HCT116 (cell line): ENCODE measurements around the gene LIMK2. TPM values are rescaled to one million over a fixed set of nuclear protein-coding genes. Genes with fewer than 3 reads are reported as not detected.

Experiments used
- ATAC-seq: fragments of 200-7000 bp; cut with Tn5 transposase; 2 replicates; pipeline ENCODE4 v1.9.1; 2020; ENCODE audit warnings: mild to moderate bottlenecking, moderate library complexity
- BruUV-seq: library from RNA; stranded (reverse); fragments of 400-500 nt; replicated peaks from 2 replicates; lab custom pipeline; 2021; lab: Mats Ljungman, UMichigan
- CTCF ChIA-PET: fragments of 300-600 bp; sonication (Branson Sonifier 250); formaldehyde crosslinking; loops from one replicate; lab custom pipeline; 2021; ENCODE audit warnings: antibody characterized with exemption; lab: Charles Lee
- POLR2A ChIA-PET: fragments of 300-600, 350-600 bp; sonication (Branson Sonifier 250); formaldehyde crosslinking; loops from one replicate; lab custom pipeline; 2021; ENCODE audit warnings: antibody characterized with exemption; lab: Charles Lee
- RAD21 ChIA-PET, 2 experiments: fragments of 300-600 bp; sonication (Branson Sonifier 250); formaldehyde crosslinking; loops; one replicate each; lab custom pipeline; 2023; ENCODE audit warnings: low total read pairs in 2 of 2; ENCODE audit not compliant: uncharacterized antibody in 2 of 2, unreplicated experiment in 2 of 2, low non-redundant PET in 1 of 2; lab: Charles Lee
- DNase-seq: peaks from one replicate; pipeline ENCODE4 v3.0.0-alpha.2; 2010; ENCODE audit warnings: low read depth, low spot score
- H2AFZ ChIP-seq: fragments of 200-600 bp; shearing (Covaris generic), sonication (generic); 2 replicates; pipeline ENCODE4 v1.6.1; 2017; ENCODE audit warnings: low read depth, mixed run types, mixed read lengths, antibody characterized with exemption, low read length; ENCODE audit not compliant: poor library complexity, severe bottlenecking
- H3K27ac ChIP-seq: 2 replicates; pipeline ENCODE4 v1.5.1; 2012; ENCODE audit warnings: low read depth, low read length
- H3K27me3 ChIP-seq: fragments of 200-600 bp; sonication (generic); 2 replicates; pipeline ENCODE4 v1.6.1; 2016; ENCODE audit warnings: mixed run types, low read length, mixed read lengths; ENCODE audit not compliant: insufficient read depth
- H3K36me3 ChIP-seq, 2 experiments: fragments of 200-500 bp in 1 of 2; fragments of 200-600 bp in 1 of 2; sonication (Bioruptor generic) in 1 of 2; sonication (generic) in 1 of 2; 2 replicates each; pipeline versions ENCODE4 v1.5.1 to v1.6.1; 2014 to 2016; ENCODE audit warnings: low read length in 2 of 2, inconsistent platforms in 1 of 2, mixed read lengths in 1 of 2, mixed run types in 1 of 2; ENCODE audit not compliant: insufficient read depth in 2 of 2, control insufficient read depth in 1 of 2
- H3K4me1 ChIP-seq, 2 experiments: fragments of 200-600 bp in 1 of 2; sonication (generic) in 1 of 2; 2 replicates each; pipeline versions ENCODE4 v1.5.1 to v1.6.1; 2012 to 2017; ENCODE audit warnings: low read length in 2 of 2, inconsistent platforms in 1 of 2, mild to moderate bottlenecking in 1 of 2, mixed read lengths in 1 of 2, mixed run types in 1 of 2, moderate library complexity in 1 of 2; ENCODE audit not compliant: insufficient read depth in 2 of 2, control insufficient read depth in 1 of 2
- H3K4me2 ChIP-seq: fragments of 200-600 bp; sonication (generic); 2 replicates; pipeline ENCODE4 v1.6.1; 2017; ENCODE audit warnings: mixed run types, low read length, mixed read lengths
- H3K4me3 ChIP-seq, 2 experiments: fragments of 200-600 bp in 1 of 2; sonication (generic) in 1 of 2; replicated peaks in 1 of 2; 2 replicates each; pipeline ENCODE4 v1.5.1; 2011 to 2016; ENCODE audit warnings: low read length in 2 of 2, control low read depth in 1 of 2, low read depth in 1 of 2, mild to moderate bottlenecking in 1 of 2, mixed read lengths in 1 of 2, mixed run types in 1 of 2
- H3K79me2 ChIP-seq: fragments of 200-600 bp; sonication (generic); 2 replicates; pipeline ENCODE4 v1.6.1; 2017; ENCODE audit warnings: mild to moderate bottlenecking, mixed run types, low read length, moderate library complexity, mixed read lengths; ENCODE audit not compliant: insufficient read depth
- H3K9ac ChIP-seq: fragments of 200-600 bp; sonication (generic); 2 replicates; pipeline ENCODE4 v1.6.1; 2016; ENCODE audit warnings: low read length, mixed read lengths
- H3K9me2 ChIP-seq: fragments of 200-600 bp; sonication (generic), shearing (Covaris generic); 2 replicates; pipeline ENCODE4 v1.6.1; 2017; ENCODE audit warnings: mixed run types, mild to moderate bottlenecking, moderate library complexity; ENCODE audit not compliant: insufficient read depth
- H3K9me3 ChIP-seq, 2 experiments: fragments of 200-500 bp in 1 of 2; fragments of 200-600 bp in 1 of 2; sonication (Bioruptor generic) in 1 of 2; sonication (generic) in 1 of 2; 2 replicates each; pipeline ENCODE4 v1.6.1; 2014 to 2017; ENCODE audit warnings: low read length in 2 of 2, mixed read lengths in 2 of 2, inconsistent platforms in 1 of 2, low read depth in 1 of 2, mild to moderate bottlenecking in 1 of 2, mixed run types in 1 of 2, moderate library complexity in 1 of 2; ENCODE audit not compliant: control insufficient read depth in 1 of 2, insufficient read depth in 1 of 2
- H4K20me1 ChIP-seq: fragments of 200-600 bp; sonication (generic), shearing (Covaris generic); 2 replicates; pipeline ENCODE4 v1.6.1; 2017; ENCODE audit warnings: mixed run types, mild to moderate bottlenecking, moderate library complexity; ENCODE audit not compliant: insufficient read depth
- ATF3 ChIP-seq: IDR thresholded peaks from 2 replicates; pipeline ENCODE4 v1.6.1; 2012
- CTCF ChIP-seq, 3 experiments: fragments of 200-600 bp in 1 of 3; sonication (generic) in 1 of 3; IDR thresholded peaks in 2 of 3; conservative IDR thresholded peaks in 1 of 3; 2 replicates each; pipeline ENCODE4 v1.5.1; 2012 to 2017; ENCODE audit warnings: low read depth in 2 of 3, low read length in 2 of 3, antibody characterized with exemption in 1 of 3, borderline replicate concordance in 1 of 3, control low read depth in 1 of 3, mild to moderate bottlenecking in 1 of 3, mixed read lengths in 1 of 3, mixed run types in 1 of 3, moderate library complexity in 1 of 3; ENCODE audit not compliant: insufficient read depth in 1 of 3
- EZH2 ChIP-seq: fragments of 200-600 bp; sonication (generic); IDR thresholded peaks from 2 replicates; pipeline ENCODE4 v1.6.1; 2017; ENCODE audit warnings: antibody characterized with exemption, mixed run types
- EZH2phosphoT487 ChIP-seq: fragments of 200-600 bp; IDR thresholded peaks from 2 replicates; pipeline ENCODE4 v1.6.1; 2018; ENCODE audit warnings: antibody characterized with exemption, borderline replicate concordance
- MAX ChIP-seq: IDR thresholded peaks from 2 replicates; pipeline ENCODE4 v1.6.1; 2012
- POLR2AphosphoS5 ChIP-seq: IDR thresholded peaks from 2 replicates; pipeline ENCODE4 v1.6.1; 2011; ENCODE audit warnings: mild to moderate bottlenecking, low read depth, low read length, moderate library complexity
- REST ChIP-seq: IDR thresholded peaks from 2 replicates; pipeline ENCODE4 v1.6.1; 2012; ENCODE audit warnings: low read depth
- SIN3A ChIP-seq: IDR thresholded peaks from 2 replicates; pipeline ENCODE4 v1.6.1; 2012; ENCODE audit warnings: low read depth
- SRF ChIP-seq: IDR thresholded peaks from 2 replicates; pipeline ENCODE4 v1.6.1; 2012; ENCODE audit warnings: low read depth
- ZBTB33 ChIP-seq: IDR thresholded peaks from 2 replicates; pipeline ENCODE4 v1.6.1; 2011; ENCODE audit warnings: mild to moderate bottlenecking, low read length, moderate library complexity; ENCODE audit not compliant: insufficient replicate concordance; ENCODE audit errors: extremely low read depth
- ZFX ChIP-seq: fragments of 450-650 bp; IDR thresholded peaks from 2 replicates; pipeline ENCODE4 v1.6.1; 2017
- intact Hi-C: fragments of 100-400 bp; cut with micrococcal nuclease; formaldehyde crosslinking; loops from 2 replicates; pipeline ENCODE4 v1.10.0; 2022
- total RNA-seq: library from RNA; stranded (reverse); gene quantifications from one replicate; pipeline ENCODE4 v1.2.1, GENCODE V29; 2021; ENCODE audit not compliant: unreplicated experiment

The LIMK2 gene
- total RNA-seq, 1 experiment from 2014 or later, result 21.9 TPM

- RAD21 ChIA-PET, result no interaction called here
- H2AFZ ChIP-seq, result no peak overlapping the region
- H3K9ac ChIP-seq, result no peak overlapping the region
- no peak overlapping the region for H3K4me2 ChIP-seq
- no peaks in the 10 kb centered on the region for H3K9me2 ChIP-seq
- H4K20me1 ChIP-seq, result peaks cover 4% of the 10 kb centered on the region; the same call in 1 of the 2 replicates
- intact Hi-C loops, result no loop called here
- no TSS peak for BruUV-seq
- H3K27ac ChIP-seq, result no peak overlapping the region
- peaks cover 44 to 60% of the 10 kb centered on the region in 2 experiments for H3K4me1 ChIP-seq
- POLR2A ChIA-PET, result no interaction called here
- no peaks in the 10 kb centered on the region for H3K27me3 ChIP-seq
- no peak overlapping the region for H3K4me3 ChIP-seq
- ATAC-seq, result no peak
- peaks cover 36% of the 10 kb centered on the region; the same call in 1 of the 2 replicates for H3K79me2 ChIP-seq
- DNase-seq, result no peak
- TF ChIP-seq REST, result no peak
- no peak for TF ChIP-seq POLR2AphosphoS5
- no peak for TF ChIP-seq EZH2
- no peak for TF ChIP-seq MAX
- no peak for TF ChIP-seq ZFX
- TF ChIP-seq SIN3A, result no peak
- TF ChIP-seq CTCF (IDR thresholded peaks at IDR 0.05 in 2 of 3, conservative IDR thresholded peaks at IDR 0.05 in 1 of 3; ENCODE audit: borderline replicate concordance in 1 of 3, insufficient read depth in 1 of 3, low read depth in 2 of 3, low read length in 2 of 3), result no peak
- TF ChIP-seq ATF3, result no peak
- TF ChIP-seq EZH2phosphoT487, result no peak
- no peak for TF ChIP-seq ZBTB33
- TF ChIP-seq SRF, result no peak
- TF ChIP-seq, all 23 proteins: peak for 0
- Histone ChIP-seq H3K36me3 (no peaks in the 10 kb centered on the region), H3K9me3 (no peaks in the 10 kb centered on the region)
- CTCF ChIA-PET, result no interaction called here
Measured at GRCh38 chr22:31239771-31240370, 27.8 kb downstream of the LIMK2 start.
